Stimulated activated CD4-positive, alpha-beta T cell treated with anti-CD3 and anti-CD28 coated beads, Interleukin-12 subunit alpha, Interleukin-12 subunit beta, amount 100 ng/mL, for 48 hours (primary cell): Measurements from ENCODE around the gene RASSF1.

ENCODE experiments used
- DNase-seq, 3 donors: peaks; one replicate each; pipeline ENCODE4 v3.0.0-alpha.2; 2020; ENCODE audit warnings: low read depth in 2 of 3, low spot score in 1 of 3

RASSF1 gene

GRCh38 chr3:50340448-50341329 lies at the start of gene RASSF1:
RASSF1 (minus strand) TSS chr3:50340836; CDS start chr3:50340805, 31 bp downstream.
- peak; percentile 53 to 74 (median 57) for DNase-seq

GRCh38 chr3:50389414-50389767 lies 48.8 kb upstream of the RASSF1 start:
- no peak for DNase-seq

GRCh38 chr3:50388720-50389413 lies 48.2 kb upstream of the RASSF1 start:
- no peak for DNase-seq

GRCh38 chr3:50388016-50388719 lies 47.5 kb upstream of the RASSF1 start:
- DNase-seq = no peak

- DNase-seq = no peak
Measured at GRCh38 chr3:50385754-50386153, 45.1 kb upstream of the RASSF1 start.

GRCh38 chr3:50383750-50384149 lies 43.1 kb upstream of the RASSF1 start:
- DNase-seq = no peak

- DNase-seq = no peak
Measured at GRCh38 chr3:50382722-50383121, 42.1 kb upstream of the RASSF1 start.

- no peak for DNase-seq
Measured at GRCh38 chr3:50381383-50381782, 40.7 kb upstream of the RASSF1 start.

- DNase-seq = no peak
Measured at GRCh38 chr3:50380405-50381085, 39.9 kb upstream of the RASSF1 start.

- DNase-seq = no peak
Measured at GRCh38 chr3:50378757-50379156, 38.1 kb upstream of the RASSF1 start.

GRCh38 chr3:50378024-50378423 lies 37.4 kb upstream of the RASSF1 start:
- no peak for DNase-seq

GRCh38 chr3:50375258-50375931 lies 34.8 kb upstream of the RASSF1 start:
- DNase-seq = no peak

- DNase-seq = no peak
Measured at GRCh38 chr3:50374363-50375257, 34.0 kb upstream of the RASSF1 start.

GRCh38 chr3:50373146-50374051 lies 32.8 kb upstream of the RASSF1 start:
- no peak for DNase-seq

- no peak for DNase-seq
Measured at GRCh38 chr3:50372349-50372748, 31.7 kb upstream of the RASSF1 start.

- no peak for DNase-seq
Measured at GRCh38 chr3:50371133-50371685, 30.6 kb upstream of the RASSF1 start.

- DNase-seq = no peak
Measured at GRCh38 chr3:50370594-50370993, 30.0 kb upstream of the RASSF1 start.

GRCh38 chr3:50369012-50369670 lies 28.5 kb upstream of the RASSF1 start:
- no peak for DNase-seq
